ENCODE results near the gene CADPS2. TPM values are rescaled to one million over a fixed set of nuclear protein-coding genes. Genes with fewer than 3 reads are reported as not detected.
"Not testable (repeated sequence)": the region's sequence is repeated elsewhere in the genome, so short reads cannot be mapped to it uniquely, and the experiment has no call there.

Gene CADPS2
- total and polyA plus RNA-seq, 7 donors: 1.5 to 3.6 (median 2.1) TPM

DNA sequence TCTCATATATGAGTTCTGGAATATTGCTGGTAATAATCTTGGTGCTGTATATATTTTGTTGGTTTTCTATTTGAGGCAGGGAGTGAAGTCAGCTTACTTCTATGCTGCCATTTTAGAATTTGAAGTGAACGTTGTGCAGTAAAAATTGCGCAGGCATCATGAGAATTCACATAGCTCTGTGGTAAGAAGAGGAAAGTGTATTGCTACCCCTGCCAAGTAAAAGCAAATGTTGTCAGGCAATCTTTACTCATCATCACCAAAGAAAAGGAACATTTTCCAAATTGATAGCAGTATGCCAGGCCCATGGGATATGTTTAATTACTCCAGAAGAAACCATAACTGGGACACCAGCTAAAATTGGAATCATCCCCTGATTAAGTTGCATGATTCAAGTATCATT is 595.1 kb downstream of the CADPS2 start:
- H3K36me3 ChIP-seq (ENCODE audit: insufficient read depth in 1 of 2, low read depth in 1 of 2): no peaks in the 10 kb centered on the region
- no peak overlapping the region for H3K4me3 ChIP-seq
- H3K4me1 ChIP-seq: no peaks in the 10 kb centered on the region
- TF ChIP-seq, protein P1, sequence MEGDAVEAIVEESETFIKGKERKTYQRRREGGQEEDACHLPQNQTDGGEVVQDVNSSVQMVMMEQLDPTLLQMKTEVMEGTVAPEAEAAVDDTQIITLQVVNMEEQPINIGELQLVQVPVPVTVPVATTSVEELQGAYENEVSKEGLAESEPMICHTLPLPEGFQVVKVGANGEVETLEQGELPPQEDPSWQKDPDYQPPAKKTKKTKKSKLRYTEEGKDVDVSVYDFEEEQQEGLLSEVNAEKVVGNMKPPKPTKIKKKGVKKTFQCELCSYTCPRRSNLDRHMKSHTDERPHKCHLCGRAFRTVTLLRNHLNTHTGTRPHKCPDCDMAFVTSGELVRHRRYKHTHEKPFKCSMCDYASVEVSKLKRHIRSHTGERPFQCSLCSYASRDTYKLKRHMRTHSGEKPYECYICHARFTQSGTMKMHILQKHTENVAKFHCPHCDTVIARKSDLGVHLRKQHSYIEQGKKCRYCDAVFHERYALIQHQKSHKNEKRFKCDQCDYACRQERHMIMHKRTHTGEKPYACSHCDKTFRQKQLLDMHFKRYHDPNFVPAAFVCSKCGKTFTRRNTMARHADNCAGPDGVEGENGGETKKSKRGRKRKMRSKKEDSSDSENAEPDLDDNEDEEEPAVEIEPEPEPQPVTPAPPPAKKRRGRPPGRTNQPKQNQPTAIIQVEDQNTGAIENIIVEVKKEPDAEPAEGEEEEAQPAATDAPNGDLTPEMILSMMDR (IDR thresholded peaks at IDR 0.05): no peak
- intact Hi-C loops (cut with DNase I): no loop called here
- H3K27ac ChIP-seq: no peak overlapping the region
- peaks cover 0 to 10% (median 0%) of the 10 kb centered on the region in 3 donors for H3K27me3 ChIP-seq (ENCODE audit: insufficient read depth in 3 of 3, low read length in 2 of 3)
- 83 to 92% (median 85%) methylated on average over 2 of the region's 2 CpGs for WGBS, 3 donors
- DNase-seq: no peak
- H3K9me3 ChIP-seq: no peaks in the 10 kb centered on the region
- no peak for ATAC-seq

DNA sequence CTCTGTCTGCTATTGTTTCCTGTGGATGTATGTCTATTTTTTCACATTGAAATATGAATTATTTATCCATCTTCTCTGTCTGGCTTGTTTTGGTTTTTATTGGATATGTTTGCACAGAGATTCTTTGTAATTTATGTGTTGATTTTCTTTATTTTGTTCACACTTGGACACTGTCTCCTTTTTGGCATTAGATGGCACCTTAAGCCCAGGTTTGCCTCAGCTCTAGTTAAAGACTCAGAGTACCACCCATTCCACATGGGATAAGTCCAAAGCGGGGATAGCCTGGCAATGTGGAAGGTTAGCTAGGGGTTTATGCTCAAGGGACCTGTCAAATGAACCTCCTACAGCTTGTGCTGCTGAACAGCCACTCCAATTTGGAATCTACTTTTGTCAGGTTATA is 595.8 kb downstream of the CADPS2 start:
- TF ChIP-seq, protein P1 (IDR thresholded peaks at IDR 0.05): no peak
- Histone ChIP-seq H3K27ac (no peak overlapping the region), H3K9me3 (no peaks in the 10 kb centered on the region), H3K27me3 (ENCODE audit: insufficient read depth in 3 of 3, low read length in 2 of 3) (peaks cover 0 to 5% (median 0%) of the 10 kb centered on the region in 3 donors), H3K4me1 (no peaks in the 10 kb centered on the region), H3K36me3 (ENCODE audit: insufficient read depth in 1 of 2, low read depth in 1 of 2) (no peaks in the 10 kb centered on the region), H3K4me3 (no peak overlapping the region)
- intact Hi-C loops (cut with DNase I): no loop called here
- ATAC-seq: no peak
- 89 to 97% (median 92%) methylated on average over 1 of the region's 1 CpG for WGBS, 3 donors
- DNase-seq: no peak

DNA sequence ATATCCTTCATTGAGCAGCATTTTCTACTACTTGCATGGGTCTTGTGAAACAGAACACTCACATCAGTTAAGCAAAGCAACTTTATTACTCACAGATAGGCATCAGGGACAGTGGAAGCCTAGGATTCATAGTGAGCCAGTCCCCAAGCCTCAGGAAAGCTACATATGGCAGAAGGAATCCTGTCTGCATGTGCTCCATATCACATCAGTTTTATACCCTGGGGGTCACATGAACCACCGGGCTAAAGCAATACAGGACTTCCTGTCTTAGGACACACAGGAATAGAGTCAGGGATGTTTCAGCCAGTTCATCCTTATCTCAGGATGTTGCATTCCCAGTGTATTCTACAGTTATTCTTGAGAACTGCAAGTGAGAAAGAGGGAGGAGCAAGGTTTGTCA is 596.8 kb downstream of the CADPS2 start:
- Histone ChIP-seq H3K9me3 (no peaks in the 10 kb centered on the region), H3K27ac (no peak overlapping the region), H3K27me3 (ENCODE audit: insufficient read depth in 3 of 3, low read length in 2 of 3) (peaks cover 0 to under 1% (median 0%) of the 10 kb centered on the region in 3 donors), H3K4me1 (no peaks in the 10 kb centered on the region), H3K36me3 (ENCODE audit: insufficient read depth in 1 of 2, low read depth in 1 of 2) (no peaks in the 10 kb centered on the region), H3K4me3 (no peak overlapping the region)
- TF ChIP-seq, protein P1 (IDR thresholded peaks at IDR 0.05): no peak
- WGBS, 3 donors: 62 to 76% (median 66%) methylated on average over 1 of the region's 1 CpG
- intact Hi-C loops (cut with DNase I): no loop called here
- DNase-seq (no peak), ATAC-seq (no peak)

DNA sequence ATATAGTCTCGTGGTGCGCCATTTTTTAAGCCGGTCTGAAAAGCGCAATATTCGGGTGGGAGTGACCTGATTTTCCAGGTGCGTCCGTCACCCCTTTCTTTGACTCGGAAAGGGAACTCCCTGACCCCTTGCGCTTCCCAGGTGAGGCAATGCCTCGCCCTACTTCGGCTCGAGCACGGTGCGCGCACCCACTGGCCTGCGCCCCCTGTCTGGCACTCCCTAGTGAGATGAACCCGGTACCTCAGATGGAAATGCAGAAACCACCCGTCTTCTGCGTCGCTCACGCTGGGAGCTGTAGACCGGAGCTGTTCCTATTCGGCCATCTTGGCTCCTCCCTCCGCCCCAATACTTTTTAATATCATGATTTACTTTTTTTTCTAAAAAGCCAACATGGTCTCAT is 601.7 kb downstream of the CADPS2 start:
- H3K4me1 ChIP-seq; intact Hi-C loops (cut with DNase I); H3K36me3 ChIP-seq (ENCODE audit: insufficient read depth in 1 of 2, low read depth in 1 of 2); H3K4me3 ChIP-seq; H3K27me3 ChIP-seq (ENCODE audit: insufficient read depth in 3 of 3, low read length in 2 of 3); ATAC-seq; H3K9me3 ChIP-seq; H3K27ac ChIP-seq; DNase-seq: not testable (repeated sequence)
- WGBS, 3 donors: 91 to 93% (median 91%) methylated on average over 12 to 16 of the region's 24 CpGs

DNA sequence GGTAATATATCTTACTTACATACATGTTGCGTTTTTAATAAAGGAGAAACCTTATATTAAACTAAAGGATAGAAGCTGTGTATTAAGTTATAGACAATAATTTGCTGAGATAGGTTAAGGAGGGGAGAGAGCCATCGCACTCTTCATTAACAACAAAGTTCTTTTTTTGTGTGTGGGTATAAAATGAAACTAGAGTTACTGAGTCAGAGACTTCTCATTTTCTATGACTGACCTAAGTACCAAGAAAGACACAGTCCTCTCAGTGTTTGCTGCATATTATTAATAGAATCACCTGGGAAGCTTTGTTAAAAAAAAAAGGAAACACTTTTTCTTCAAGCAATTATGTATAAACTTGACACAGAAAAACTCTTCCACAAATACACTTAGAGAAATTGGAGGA is 613.1 kb downstream of the CADPS2 start:
- Histone ChIP-seq H3K27me3 (ENCODE audit: insufficient read depth in 3 of 3, low read length in 2 of 3) (no peaks in the 10 kb centered on the region), H3K4me1 (no peaks in the 10 kb centered on the region), H3K9me3 (no peaks in the 10 kb centered on the region), H3K27ac (no peak overlapping the region), H3K4me3 (no peak overlapping the region), H3K36me3 (ENCODE audit: insufficient read depth in 1 of 2, low read depth in 1 of 2) (no peaks in the 10 kb centered on the region)
- TF ChIP-seq, protein P1 (IDR thresholded peaks at IDR 0.05): no peak
- no peak for ATAC-seq
- intact Hi-C loops (cut with DNase I): no loop called here
- WGBS, 3 donors: 89 to 93% (median 90%) methylated on average over 2 of the region's 2 CpGs
- DNase-seq: no peak

Measured in psoas muscle (tissue), 8 donors.